Measurements from ENCODE around the gene CCDC88C. TPM values are rescaled to one million over a fixed set of nuclear protein-coding genes. Genes with fewer than 3 reads are reported as not detected.

CCDC88C gene
- total and polyA plus RNA-seq, 12 donors: 1.5 to 6.5 (median 3.4) TPM

- 91 to 100% (median 97%) methylated on average over 1 of the region's 1 CpG for WGBS, 4 donors
- intact Hi-C loops (cut with DNase I): no loop called here
- TF ChIP-seq CTCF (IDR thresholded peaks at IDR 0.05): no peak
- TF ChIP-seq POLR2A (IDR thresholded peaks at IDR 0.05): no peak
- Histone ChIP-seq H3K27me3 (no peaks in the 10 kb centered on the region), H3K27ac (no peak overlapping the region), H3K9me3 (replicated peaks in 1 of 3) (no peaks in the 10 kb centered on the region), H3K36me3 (replicated peaks in 1 of 2) (peaks cover 0 to 9% of the 10 kb centered on the region in 2 donors), H3K4me3 (no peak overlapping the region), H3K4me1 (replicated peaks in 1 of 2) (peaks cover 0 to 8% of the 10 kb centered on the region in 2 donors)
- DNase-seq: no peak
Measured at GRCh38 chr14:91223028-91223783, 194.4 kb downstream of the CCDC88C start.

Other genes starting within 250 kb of the CCDC88C start
- 1 to 10 TPM in 3 of 9 donors, under 1 TPM in 5, not detected in 1; 0.28 to 4.5 (median 0.58) TPM for gene GPR68, start 173.1 kb downstream of the CCDC88C start, total RNA-seq
- gene GPR68, start 173.1 kb downstream of the CCDC88C start, polyA plus RNA-seq: 1 to 10 TPM; 1.0 to 1.8 (median 1.2) TPM
- 10 to 100 TPM; 28.1 to 69.2 (median 52.7) TPM for gene PPP4R3A, start 92.5 kb upstream of the CCDC88C start, total RNA-seq
- gene PPP4R3A, start 92.5 kb upstream of the CCDC88C start, polyA plus RNA-seq: 10 to 100 TPM; 35.4 to 55.4 (median 51.1) TPM